GM23248 (cell line): ENCODE data around the gene PRKD3. TPM values are rescaled to one million over a fixed set of nuclear protein-coding genes. Genes with fewer than 3 reads are reported as not detected.

Source experiments
- DNase-seq: peaks from one replicate; pipeline ENCODE4 v3.0.0-alpha.2; 2015
- H2AFZ ChIP-seq: fragments of 200-600 bp; sonication (generic); 2 replicates; pipeline ENCODE4 v1.6.1; 2016; ENCODE audit warnings: antibody characterized with exemption
- H3F3A ChIP-seq: fragments of 200-600 bp; sonication (generic); 2 replicates; pipeline ENCODE4 v1.6.1; 2016; ENCODE audit warnings: mild to moderate bottlenecking, antibody characterized with exemption, mixed run types; ENCODE audit not compliant: insufficient read depth
- H3K27ac ChIP-seq: fragments of 200-600 bp; sonication (generic); 2 replicates; pipeline ENCODE4 v1.5.1; 2016; ENCODE audit warnings: mild to moderate bottlenecking
- H3K27me3 ChIP-seq: fragments of 200-600 bp; sonication (generic); replicated peaks from 2 replicates; pipeline ENCODE4 v1.6.1; 2016; ENCODE audit warnings: mild to moderate bottlenecking; ENCODE audit not compliant: insufficient read depth
- H3K36me3 ChIP-seq: fragments of 200-600 bp; sonication (generic); 2 replicates; pipeline ENCODE4 v1.6.1; 2016; ENCODE audit warnings: low read depth, mild to moderate bottlenecking
- H3K4me1 ChIP-seq: fragments of 200-600 bp; sonication (generic); 2 replicates; pipeline ENCODE4 v1.6.1; 2016; ENCODE audit warnings: mild to moderate bottlenecking; ENCODE audit not compliant: insufficient read depth
- H3K4me2 ChIP-seq: fragments of 200-600 bp; sonication (generic); one replicate; pipeline ENCODE4 v1.6.1; 2016; ENCODE audit warnings: mild to moderate bottlenecking; ENCODE audit not compliant: unreplicated experiment
- H3K4me3 ChIP-seq: fragments of 200-600 bp; sonication (generic); 2 replicates; pipeline ENCODE4 v1.5.1; 2016; ENCODE audit warnings: mild to moderate bottlenecking
- H3K79me2 ChIP-seq: fragments of 200-600 bp; sonication (generic); 2 replicates; pipeline ENCODE4 v1.6.1; 2016; ENCODE audit warnings: mild to moderate bottlenecking; ENCODE audit not compliant: insufficient read depth
- H3K9ac ChIP-seq: fragments of 200-600 bp; sonication (generic); 2 replicates; pipeline ENCODE4 v1.6.1; 2016; ENCODE audit warnings: mild to moderate bottlenecking
- H3K9me2 ChIP-seq: fragments of 200-600 bp; sonication (generic); 2 replicates; pipeline ENCODE4 v1.6.1; 2016; ENCODE audit warnings: mixed run types, mild to moderate bottlenecking, moderate library complexity; ENCODE audit not compliant: insufficient read depth
- H3K9me3 ChIP-seq: fragments of 200-600 bp; sonication (generic); one replicate; pipeline ENCODE4 v1.6.1; 2017; ENCODE audit warnings: low read depth
- H4K20me1 ChIP-seq: fragments of 200-600 bp; sonication (generic); 2 replicates; pipeline ENCODE4 v1.6.0; 2016; ENCODE audit not compliant: insufficient read depth
- EZH2 ChIP-seq: fragments of 200-600 bp; sonication (generic); IDR thresholded peaks from 2 replicates; pipeline ENCODE4 v1.6.1; 2018; ENCODE audit warnings: antibody characterized with exemption, mild to moderate bottlenecking; ENCODE audit not compliant: insufficient read depth, poor library complexity, severe bottlenecking
- EZH2phosphoT487 ChIP-seq: fragments of 200-600 bp; sonication (generic); IDR thresholded peaks from 2 replicates; pipeline ENCODE4 v1.6.1; 2018; ENCODE audit warnings: antibody characterized with exemption, moderate library complexity, mild to moderate bottlenecking, low read depth; ENCODE audit not compliant: insufficient read depth
- WGBS, 2 experiments: methylation state at CpG; one replicate each; pipeline ENCODE4 v1.1.6; 2015 to 2017; ENCODE audit warnings: low lambda C conversion rate in 2 of 2, low coverage in 1 of 2; ENCODE audit errors: missing lambda C conversion rate in 2 of 2; 5-methylcytosine and 5-hydroxymethylcytosine counted together
- in situ Hi-C: fragments of 300-500 bp; cut with MboI; formaldehyde crosslinking; loops from 2 replicates; pipeline ENCODE4 v1.15.0; 2020
- polyA plus RNA-seq: library from polyadenylated mRNA; unstranded; fragments of >200 nt; fragmentation: Nextera tagmentation; extraction: Ambion mirVana; gene quantifications from 2 replicates; pipeline ENCODE4 v1.2.1, GENCODE V29; 2016
- total RNA-seq: library from RNA; depleted of rRNA; stranded (reverse); fragments of >200 nt; shearing (Covaris generic); gene quantifications from 2 replicates; pipeline ENCODE4 v1.2.3, GENCODE V29; 2014

The PRKD3 gene
- total and polyA plus RNA-seq, 2 experiments from 2014 or later: 19.7 to 74.0 TPM

DNA sequence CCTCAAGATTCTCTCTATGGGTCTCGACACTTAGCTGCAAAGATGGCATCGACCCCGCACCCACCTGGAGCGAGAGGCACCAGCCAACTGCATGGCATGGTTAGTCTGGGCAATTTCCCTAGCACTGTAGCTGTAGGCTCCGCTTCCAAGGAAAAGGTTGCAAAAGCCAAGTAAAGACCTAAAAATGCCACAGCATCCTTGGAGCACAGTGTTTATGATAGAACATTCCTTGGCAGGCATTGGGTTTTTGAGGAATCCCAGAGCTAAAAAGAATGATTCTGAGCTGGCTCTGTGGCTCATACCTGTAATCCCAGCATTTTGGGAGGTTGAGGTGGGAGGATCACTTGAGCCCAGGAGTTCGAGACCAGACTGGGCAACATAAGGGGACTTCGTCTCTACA is 42.7 kb upstream of the PRKD3 start:
- Histone ChIP-seq H3K9me3 (no peaks in the 10 kb centered on the region), H3K4me2 (no peak overlapping the region), H3F3A (0 out of 2 replicates have a peak, but pooled peaks cover 6% of the 10 kb centered on the region), H3K27ac (no peak overlapping the region), H4K20me1 (no peaks in the 10 kb centered on the region), H3K4me1 (peaks cover 11% of the 10 kb centered on the region; the same call in 1 of the 2 replicates), H2AFZ (no peak overlapping the region), H3K79me2 (no peaks in the 10 kb centered on the region), H3K9ac (no peak overlapping the region), H3K9me2 (no peaks in the 10 kb centered on the region), H3K4me3 (no peak overlapping the region), H3K36me3 (no peaks in the 10 kb centered on the region), H3K27me3 (no peaks in the 10 kb centered on the region)
- 95% methylated on average over 7 of the region's 7 CpGs for WGBS, 2 experiments
- DNase-seq: no peak
- in situ Hi-C loops: no loop called here
- TF ChIP-seq EZH2phosphoT487 (no peak), EZH2 (no peak)

DNA sequence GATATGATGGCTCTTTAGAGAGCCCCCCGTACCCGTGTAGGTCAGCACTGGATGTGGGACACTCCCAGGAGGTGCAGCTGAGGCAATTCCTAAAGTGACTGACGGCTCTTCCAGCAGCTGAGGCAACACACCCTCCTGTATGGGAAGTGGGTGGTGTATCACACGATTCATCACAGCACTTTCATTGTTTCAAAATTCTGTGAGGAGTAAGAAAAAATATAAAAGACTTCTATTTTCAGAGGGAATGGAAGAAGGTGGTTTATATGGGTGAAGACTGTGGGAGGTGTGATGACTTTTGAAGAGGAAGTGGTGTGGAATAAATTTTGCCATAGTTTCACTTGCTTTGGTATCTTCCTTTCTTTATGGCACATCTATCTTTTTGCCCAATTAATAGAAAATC is 42.1 kb upstream of the PRKD3 start:
- H3K27me3 ChIP-seq: no peaks in the 10 kb centered on the region
- H4K20me1 ChIP-seq: no peaks in the 10 kb centered on the region
- H3K27ac ChIP-seq: no peak overlapping the region
- no peak overlapping the region for H3K9ac ChIP-seq
- no peak for DNase-seq
- 80 to 81% methylated on average over 4 of the region's 4 CpGs for WGBS, 2 experiments
- H3K9me2 ChIP-seq: no peaks in the 10 kb centered on the region
- no peaks in the 10 kb centered on the region for H3K79me2 ChIP-seq
- H3K9me3 ChIP-seq: no peaks in the 10 kb centered on the region
- H2AFZ ChIP-seq: no peak overlapping the region
- H3K4me1 ChIP-seq: peaks cover 11% of the 10 kb centered on the region; the same call in 1 of the 2 replicates
- no peak overlapping the region for H3K4me3 ChIP-seq
- in situ Hi-C loops: no loop called here
- H3F3A ChIP-seq: 0 out of 2 replicates have a peak, but pooled peaks cover 6% of the 10 kb centered on the region
- no peaks in the 10 kb centered on the region for H3K36me3 ChIP-seq
- TF ChIP-seq EZH2: no peak
- no peak for TF ChIP-seq EZH2phosphoT487
- no peak overlapping the region for H3K4me2 ChIP-seq

DNA sequence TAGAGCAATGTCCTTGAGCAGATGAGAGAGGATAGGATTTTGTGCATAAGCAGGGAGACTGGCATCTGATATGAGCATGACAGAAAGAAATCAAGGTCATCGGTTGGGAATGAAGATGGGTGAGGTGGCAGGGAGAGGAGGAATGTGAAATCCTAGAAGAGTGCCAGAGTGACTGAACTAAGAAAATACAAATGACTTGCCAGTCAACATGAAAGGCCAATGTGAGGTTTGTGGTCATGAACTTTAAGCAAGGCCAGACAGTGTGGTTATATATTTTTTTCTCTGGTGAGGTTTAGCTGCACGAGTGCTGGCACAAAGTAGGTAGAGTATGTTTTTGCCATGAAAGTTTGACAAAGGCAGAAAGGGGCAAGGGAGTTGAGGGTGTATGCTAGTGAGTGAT is 41.0 kb upstream of the PRKD3 start:
- Histone ChIP-seq H3F3A (0 out of 2 replicates have a peak, but pooled peaks cover 6% of the 10 kb centered on the region), H4K20me1 (no peaks in the 10 kb centered on the region), H3K9ac (no peak overlapping the region), H3K36me3 (no peaks in the 10 kb centered on the region), H2AFZ (no peak overlapping the region), H3K27me3 (no peaks in the 10 kb centered on the region), H3K4me3 (no peak overlapping the region), H3K4me1 (peaks cover 11% of the 10 kb centered on the region; the same call in 1 of the 2 replicates), H3K9me3 (no peaks in the 10 kb centered on the region), H3K27ac (no peak overlapping the region), H3K9me2 (no peaks in the 10 kb centered on the region), H3K79me2 (no peaks in the 10 kb centered on the region), H3K4me2 (no peak overlapping the region)
- in situ Hi-C loops: no loop called here
- peak; percentile 48 for DNase-seq
- TF ChIP-seq EZH2: no peak
- no peak for TF ChIP-seq EZH2phosphoT487
- WGBS, 2 experiments: 5 to 17% methylated on average over 2 of the region's 2 CpGs

- Histone ChIP-seq H3K27ac (no peak overlapping the region), H3K27me3 (no peaks in the 10 kb centered on the region), H3F3A (0 out of 2 replicates have a peak, but pooled peaks cover 6% of the 10 kb centered on the region), H3K4me1 (peaks cover 11% of the 10 kb centered on the region; the same call in 1 of the 2 replicates), H4K20me1 (no peaks in the 10 kb centered on the region), H3K9me3 (no peaks in the 10 kb centered on the region), H3K4me3 (no peak overlapping the region), H3K36me3 (no peaks in the 10 kb centered on the region), H2AFZ (no peak overlapping the region), H3K9me2 (no peaks in the 10 kb centered on the region), H3K79me2 (no peaks in the 10 kb centered on the region), H3K4me2 (no peak overlapping the region), H3K9ac (no peak overlapping the region)
- DNase-seq: no peak
- TF ChIP-seq EZH2 (no peak), EZH2phosphoT487 (no peak)
- 94 to 97% methylated on average over 6 of the region's 6 CpGs for WGBS, 2 experiments
- in situ Hi-C loops: no loop called here
Measured at GRCh38 chr2:37364351-37364750, 39.7 kb upstream of the PRKD3 start.
